AG08396 (cell line): ENCODE results near the gene PRKRIP1.
A peak's percentile ranks its signal among the peaks of the same experiment; 100 is the strongest.
"Not testable (repeated sequence)": the region's sequence is repeated elsewhere in the genome, so short reads cannot be mapped to it uniquely, and the experiment has no call there.

Experiments used
- DNase-seq: peaks from one replicate; pipeline ENCODE4 v3.0.0; 2012; ENCODE audit warnings: low spot score, mixed read lengths

Gene PRKRIP1

DNA sequence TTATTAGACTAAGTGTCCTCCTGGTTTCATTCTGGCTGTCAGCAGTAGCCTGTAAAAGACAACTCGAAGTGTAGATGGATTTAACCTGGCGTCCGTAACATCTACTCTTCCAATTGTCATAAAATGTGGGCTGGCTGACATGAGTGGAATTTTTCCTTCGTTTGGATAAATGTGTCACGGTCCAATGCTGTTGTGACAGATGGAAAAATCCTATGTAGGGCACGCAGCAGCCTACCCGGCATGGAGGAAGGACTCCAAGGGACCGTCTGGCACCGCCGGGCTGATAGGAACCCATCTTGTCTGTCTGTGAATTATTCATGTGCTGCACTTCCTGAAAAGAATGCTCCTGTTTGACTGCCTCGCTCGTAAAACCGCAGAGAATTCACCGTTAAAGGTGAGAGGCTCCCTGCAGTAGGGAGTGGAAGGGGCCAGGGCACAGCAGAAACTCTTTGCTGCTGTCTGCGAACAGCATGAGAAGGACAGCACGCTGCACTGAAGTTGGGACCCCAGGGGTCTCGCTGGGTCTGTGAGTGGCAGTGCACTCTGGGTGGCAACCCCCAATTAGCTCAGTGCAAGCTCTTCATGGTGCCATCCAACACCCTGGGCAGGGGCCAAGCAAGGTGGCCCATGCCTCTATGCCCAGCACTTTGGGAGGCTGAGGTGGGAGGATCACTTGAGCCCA, 35.6 kb downstream of the PRKRIP1 start:
- no peak for DNase-seq

DNA sequence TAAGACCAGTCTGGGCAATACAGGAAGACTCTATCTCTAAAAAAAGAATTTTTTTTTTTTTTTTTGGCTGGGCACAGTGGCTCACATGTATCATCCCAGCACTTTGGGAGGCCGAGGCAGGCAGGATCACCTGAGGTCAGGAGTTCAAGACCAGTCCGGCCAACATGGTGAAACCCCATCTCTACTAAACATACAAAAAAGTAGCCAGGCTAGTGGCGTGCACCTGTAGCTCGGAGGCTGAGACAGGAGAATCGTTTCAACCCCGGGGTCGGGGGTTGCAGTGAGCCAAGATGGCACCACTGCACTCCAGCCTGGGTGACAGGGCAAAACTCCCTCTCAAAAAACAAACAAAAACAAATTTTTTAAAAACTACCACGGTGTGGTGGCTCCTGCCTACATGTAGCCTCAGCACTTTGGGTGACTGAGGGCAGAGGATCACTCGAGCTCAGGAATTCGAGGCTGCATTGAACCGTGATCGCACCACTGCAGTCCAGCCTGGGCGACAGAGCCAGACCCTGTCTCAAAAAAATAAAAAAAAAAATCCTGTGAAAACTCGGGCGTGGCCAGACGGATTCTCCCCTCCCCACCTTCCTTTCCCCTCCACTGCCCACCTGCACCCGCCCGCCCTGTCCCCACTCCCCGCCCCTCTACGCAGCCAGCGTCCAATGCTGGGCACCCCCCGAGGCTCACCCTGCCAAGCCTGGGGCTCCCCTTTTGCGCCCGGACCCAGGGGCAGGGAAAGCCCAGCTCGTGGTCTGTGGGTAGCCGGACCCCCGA, 36.5 kb downstream of the PRKRIP1 start:
- DNase-seq = no peak

DNA sequence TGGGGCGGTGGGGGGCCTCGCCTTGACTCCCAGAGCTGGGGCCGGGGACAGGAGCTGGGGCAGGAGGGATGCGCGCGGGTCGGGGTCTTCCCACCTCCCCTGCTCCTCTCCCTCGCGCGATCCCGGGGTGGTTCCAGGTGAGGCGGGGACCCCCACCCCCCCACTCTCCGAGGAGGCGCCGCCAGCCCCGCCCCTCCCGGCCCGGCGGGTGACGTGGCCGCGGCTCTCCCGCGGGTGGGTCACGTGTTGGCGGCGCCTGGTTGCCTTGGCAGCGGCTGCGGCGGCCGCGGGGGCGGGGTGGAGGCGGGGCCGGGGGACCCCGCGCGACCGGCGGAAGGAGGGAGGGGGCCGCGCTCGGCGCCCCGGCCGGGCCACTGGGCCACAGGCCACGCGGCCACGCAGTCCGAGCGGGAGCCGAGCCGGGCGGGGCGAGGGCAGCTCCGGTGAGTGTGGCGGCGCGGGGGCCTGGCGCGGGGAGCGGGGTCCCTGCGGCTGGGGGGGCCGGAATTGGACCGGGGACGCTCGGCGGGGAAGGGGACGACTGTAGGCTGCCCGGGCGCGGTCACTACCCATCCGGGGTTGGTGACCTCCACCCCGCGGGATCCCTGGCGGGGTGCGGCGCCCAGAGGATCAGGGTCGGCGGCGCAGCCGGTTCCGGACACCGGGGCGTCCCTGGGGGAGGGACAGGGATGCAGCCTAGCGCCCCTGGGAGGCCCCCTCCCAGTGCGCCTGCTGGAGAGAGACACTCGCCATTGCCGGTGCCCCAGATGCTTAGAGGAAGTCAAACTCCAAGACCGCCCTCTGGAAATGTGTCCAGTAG, 37.3 kb downstream of the PRKRIP1 start, which contains the start of gene ORAI2:
TSS of gene ORAI2 (plus strand) at position 357 of the 820 bp plus-strand sequence. CDS start 5,382 bp downstream, outside the sequence.
- peak; percentile 96 for DNase-seq

DNA sequence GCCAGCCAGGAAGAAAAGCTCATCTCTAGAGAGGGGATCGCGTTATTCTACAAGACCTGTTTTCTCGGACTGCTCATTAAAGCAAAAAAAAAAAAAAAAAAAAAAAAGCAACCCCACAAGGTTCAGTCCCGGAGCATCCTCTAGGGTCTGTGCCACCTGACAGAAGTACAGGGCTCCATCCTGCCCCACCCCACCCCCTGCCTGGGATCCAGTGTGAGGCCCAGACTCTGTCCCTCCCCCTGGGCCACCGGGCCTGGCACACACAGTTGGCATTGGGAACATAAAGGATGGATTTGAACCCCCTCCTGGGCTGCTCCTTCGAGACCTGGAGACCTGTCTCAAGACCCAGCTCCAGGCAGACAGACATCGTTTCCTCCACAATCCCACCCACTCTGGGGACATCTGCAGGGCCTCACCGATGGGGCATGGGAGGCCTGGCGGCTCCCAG, 37.9 kb downstream of the PRKRIP1 start:
- no peak for DNase-seq

DNA sequence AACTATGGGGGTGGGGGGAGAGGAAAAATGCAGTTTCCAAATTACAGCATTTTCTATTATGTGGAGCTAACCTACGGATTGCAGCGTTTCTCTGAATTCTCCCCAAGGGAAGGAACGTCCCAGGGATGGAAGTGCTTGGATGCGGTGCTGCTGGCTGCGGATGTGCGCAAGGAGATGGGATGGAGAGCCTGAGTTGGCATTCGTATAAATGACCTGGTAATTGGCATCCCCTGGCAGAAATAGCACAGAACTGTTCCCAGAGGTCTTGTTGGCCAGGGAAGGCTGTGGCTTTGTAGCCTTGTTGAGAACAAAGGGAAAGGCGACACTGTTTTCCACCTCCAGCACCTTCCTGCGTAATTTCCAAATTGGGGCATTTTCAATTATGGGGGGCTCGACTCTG, 40.0 kb downstream of the PRKRIP1 start:
- no peak for DNase-seq

DNA sequence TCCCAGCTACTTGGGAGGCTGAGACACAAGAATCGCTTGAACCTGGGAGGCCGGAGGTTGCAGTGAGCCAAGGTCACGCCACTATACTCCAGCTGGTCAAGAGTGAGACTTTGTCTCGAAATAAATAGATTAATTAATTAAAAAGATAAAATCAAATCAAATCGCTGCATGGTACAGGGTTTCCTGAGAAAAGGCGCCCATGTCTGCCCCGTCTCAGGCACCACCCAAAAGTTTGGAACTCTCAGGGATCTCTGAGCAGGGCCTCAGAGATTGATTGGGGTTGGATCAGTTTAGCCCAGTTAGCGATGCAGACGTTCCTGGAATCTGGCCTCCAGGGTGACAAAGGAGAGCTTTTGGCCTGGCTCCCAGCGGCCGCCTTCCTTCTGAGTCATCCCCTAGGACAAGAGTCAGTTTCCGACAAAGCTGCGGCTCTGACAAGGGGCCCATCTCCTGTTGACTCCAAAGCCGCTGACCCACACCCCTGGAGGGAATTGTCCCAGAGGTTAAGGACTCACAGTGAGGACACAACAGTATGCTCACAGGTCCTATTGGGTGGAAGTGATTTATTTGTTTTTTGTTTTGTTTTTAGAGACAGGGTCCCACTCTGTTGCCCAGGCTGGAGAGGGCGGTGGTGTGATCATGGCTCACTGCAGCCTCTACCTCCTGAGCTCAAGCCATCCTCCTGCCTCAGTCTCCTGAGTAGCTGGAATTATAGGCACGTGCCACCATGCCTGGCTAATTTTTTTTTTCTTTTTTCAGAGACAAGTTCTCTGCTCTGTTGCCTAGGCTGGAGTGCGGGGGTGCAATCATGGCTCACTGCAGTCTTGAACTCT, 44.0 kb downstream of the PRKRIP1 start:
- DNase-seq = peak; percentile 84

DNA sequence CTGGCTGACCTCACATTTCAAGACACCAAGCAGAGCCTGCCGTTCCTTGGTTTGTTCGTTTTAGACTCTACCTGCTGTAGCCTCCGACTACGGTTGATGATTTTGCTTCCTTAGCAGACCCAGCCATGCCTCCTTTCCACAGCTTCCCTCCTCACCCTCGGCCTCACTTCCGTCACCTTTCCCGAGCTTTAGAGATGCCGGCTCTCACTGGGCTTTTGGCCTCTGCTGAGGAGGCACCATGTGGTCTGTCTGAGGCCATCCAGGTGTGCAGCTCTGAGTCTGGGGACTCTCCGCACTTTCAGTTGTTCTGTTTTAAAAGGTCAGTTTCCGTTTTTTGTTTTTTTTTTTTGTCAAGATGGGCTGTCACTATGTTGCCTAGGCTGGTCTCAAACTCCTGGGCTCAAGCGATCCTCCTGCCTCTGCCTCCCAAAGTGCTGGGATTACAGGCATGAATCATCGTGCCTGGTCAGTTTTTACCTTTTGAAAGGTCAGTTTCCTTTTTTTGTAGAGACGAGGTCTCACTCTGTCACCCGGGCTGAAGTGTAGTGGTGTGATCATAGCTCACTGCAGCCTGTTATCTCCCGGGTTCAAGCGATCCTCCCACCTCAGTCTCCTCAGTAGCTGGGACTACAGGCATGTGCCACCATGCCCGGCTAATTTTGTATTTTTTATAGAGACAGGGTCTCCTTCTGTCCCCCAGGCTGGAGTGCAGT, 49.0 kb downstream of the PRKRIP1 start:
- no peak for DNase-seq

DNA sequence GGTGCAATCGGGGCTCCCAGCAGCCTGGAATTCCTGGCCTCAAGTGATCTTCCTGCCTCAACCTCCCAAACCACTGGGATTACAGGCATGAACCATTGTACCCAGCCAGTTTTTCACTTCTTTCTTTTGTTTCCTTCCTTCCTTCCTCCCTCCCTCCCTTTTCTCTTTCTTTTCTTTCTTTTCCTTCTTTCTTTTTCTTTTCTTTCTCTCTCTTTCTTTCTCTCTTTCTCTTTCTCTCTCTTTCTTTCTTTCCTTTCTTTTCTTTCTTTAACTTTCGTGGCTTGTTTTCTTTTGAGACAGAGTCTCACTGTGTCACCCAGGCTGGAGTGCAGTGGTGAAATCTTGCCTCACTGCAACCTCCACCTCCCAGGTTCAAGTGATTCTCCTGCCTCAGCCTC, 49.5 kb downstream of the PRKRIP1 start:
- no peak for DNase-seq

DNA sequence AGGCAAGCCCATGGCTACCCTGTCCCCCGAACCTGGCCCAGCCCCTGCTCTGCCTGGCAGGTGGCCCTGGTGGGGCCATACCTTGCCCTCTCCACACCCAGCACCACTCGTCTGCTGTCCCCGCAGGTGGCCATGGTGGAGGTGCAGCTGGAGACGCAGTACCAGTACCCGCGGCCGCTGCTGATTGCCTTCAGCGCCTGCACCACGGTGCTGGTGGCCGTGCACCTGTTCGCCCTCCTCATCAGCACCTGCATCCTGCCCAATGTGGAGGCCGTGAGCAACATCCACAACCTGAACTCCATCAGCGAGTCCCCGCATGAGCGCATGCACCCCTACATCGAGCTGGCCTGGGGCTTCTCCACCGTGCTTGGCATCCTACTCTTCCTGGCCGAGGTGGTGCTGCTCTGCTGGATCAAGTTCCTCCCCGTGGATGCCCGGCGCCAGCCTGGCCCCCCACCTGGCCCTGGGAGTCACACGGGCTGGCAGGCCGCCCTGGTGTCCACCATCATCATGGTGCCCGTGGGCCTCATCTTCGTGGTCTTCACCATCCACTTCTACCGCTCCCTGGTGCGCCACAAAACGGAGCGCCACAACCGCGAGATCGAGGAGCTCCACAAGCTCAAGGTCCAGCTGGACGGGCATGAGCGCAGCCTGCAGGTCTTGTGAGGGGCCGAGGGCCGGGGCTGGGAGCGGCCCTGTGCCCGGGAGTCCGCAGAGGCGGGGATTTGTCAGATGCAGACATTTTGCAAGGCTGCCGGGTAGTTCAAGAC, 50.4 kb downstream of the PRKRIP1 start:
- DNase-seq = no peak

DNA sequence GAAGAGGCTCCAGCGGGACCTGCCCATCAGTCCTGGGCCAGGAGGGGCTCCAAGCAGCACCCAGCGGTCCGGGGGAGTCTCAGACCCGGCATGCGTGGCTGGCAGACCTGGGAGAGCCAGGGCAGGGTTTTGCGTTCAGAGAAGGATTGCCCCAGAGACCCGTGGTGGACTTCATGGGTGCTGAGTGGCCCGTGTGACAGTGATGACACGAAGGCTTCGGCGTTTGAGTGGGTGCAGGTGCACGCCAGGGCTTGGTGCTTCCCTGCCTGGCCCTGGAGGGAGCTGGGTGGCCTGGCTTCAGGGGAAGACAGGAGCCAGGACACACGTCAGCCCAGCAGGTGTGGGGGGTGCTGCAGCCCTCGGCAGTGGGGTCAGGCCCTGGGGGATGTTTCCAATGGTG, 51.1 kb downstream of the PRKRIP1 start:
- DNase-seq = no peak

DNA sequence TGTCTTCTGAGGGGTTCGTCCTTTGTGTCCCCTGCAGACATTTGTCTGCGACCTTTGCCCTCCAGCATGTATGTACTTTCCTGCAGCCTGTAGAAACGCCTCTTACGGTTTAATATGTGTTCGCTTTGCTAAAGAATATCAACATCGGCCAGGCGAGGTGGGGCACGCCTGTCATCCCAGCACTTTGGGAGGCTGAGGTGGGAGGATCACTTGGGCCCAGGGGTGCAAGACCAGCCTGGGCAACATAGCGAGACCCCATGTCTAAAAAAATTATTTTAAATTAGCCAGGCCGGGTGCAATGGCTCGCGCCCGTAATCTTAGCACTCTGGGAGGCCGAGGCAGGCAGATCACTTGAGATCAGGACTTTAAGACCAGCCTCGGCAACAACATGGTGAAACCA, 53.0 kb downstream of the PRKRIP1 start:
- DNase-seq = no peak

DNA sequence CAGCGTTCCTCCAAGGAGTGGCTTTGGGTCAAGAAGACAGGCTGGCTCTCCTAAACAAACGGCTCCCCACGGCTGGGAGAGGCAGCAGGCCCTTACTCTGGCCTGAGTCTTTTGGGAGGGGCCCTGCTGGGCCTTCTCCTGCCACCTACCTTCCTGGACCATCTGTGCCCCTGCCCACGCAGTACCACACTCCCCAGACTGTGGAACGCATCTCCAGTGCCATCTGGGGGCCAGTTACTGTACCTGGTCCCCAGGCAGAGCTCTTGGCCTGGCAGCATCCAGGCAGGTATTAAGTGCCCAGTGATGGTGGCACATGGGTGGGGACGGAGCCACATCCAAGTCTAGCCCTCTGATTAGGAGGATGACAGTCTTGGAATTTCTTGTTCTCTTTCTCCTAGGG, 54.1 kb downstream of the PRKRIP1 start:
- DNase-seq = no peak

DNA sequence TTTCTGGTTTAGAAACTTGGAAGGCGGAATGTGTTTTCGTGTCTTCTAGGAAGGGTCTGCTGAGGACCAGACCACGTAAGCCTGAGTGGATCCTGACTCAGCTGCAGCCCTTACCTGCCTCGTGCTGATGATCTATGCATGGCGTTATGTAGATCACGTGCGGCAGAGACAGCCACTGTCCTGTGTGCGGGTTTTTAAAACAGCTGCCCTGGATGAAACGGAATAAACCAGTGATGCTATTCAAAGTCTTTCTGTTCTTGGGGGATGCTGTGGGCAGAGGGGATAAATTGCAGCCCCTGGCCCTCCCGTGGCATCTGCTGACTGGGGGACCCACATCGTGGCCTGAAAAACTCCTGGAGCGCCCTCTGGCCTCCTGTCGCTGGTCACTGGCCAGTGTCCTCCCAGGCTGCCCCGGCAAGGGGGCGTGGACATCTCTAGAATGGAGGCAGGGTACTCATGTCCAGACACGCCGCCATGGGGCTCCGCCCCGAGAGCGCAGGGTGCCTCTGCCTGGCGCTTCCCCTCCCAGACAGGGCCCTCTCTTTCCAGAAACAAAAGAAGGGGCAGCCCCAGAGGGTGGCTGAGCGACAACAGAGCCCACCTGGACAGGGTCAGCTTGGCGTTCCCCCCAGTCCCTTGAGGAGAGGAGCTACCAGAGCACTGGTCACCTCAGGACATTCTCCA, 55.4 kb downstream of the PRKRIP1 start:
- no peak for DNase-seq

DNA sequence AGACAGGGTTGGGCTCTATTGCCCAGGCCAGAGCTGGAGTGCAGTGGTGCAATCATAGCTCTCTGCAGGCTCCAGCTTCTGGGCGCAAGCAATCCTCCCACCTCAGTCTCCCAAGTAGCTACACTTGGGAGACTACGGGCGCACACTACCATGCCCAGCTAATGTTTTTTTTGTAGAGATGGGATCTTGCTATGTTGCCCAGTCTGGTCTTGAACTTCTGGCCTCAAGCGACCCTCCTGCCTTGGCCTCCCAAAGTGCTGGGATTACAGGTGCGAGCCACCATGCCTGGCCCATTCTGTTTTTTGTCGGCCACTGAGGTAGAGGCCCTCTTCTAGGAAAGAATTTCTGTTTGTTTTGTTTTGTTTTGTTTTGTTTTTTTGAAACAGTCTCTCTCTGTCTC, 56.3 kb downstream of the PRKRIP1 start:
- DNase-seq = no peak

DNA sequence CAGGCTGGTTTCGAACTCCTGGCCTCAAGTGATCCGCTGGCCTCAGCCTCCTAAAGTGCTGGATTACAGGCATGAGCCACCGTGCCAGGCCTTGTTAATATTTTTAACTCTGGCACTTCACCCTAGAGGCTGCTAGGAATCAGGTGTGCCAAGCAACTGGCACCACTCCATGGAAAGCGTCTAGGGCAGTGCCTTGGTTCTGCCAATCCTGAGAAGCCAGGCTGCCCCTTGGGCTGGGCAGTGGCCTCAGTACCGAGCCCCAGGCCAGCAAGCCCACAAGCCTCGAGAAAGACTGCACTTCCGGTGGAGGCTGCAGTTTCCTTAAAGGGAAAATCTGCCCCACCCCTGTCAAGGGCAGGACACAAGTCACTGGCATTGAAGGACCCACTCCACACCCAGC, 57.2 kb downstream of the PRKRIP1 start:
- no peak for DNase-seq

DNA sequence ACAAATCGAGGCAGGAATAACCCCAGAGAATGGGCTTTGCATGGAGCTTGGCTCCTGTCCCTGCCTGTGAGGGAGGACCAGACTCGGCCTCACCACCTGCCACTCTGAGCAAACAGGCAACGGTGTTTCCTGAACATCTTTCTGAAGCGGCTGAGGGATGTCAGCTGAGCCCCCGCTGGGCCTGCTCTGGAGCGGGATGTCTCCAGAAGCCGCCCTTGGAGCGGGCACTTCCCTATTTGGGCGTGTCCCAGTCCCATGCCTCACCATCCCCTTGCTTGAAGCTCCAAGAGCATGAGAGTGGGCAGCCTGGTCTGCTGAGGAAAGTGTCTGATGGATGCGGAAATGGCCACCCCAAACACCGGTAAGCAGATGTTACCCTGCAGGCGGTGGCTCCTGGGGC, 58.3 kb downstream of the PRKRIP1 start:
- DNase-seq = no peak

DNA sequence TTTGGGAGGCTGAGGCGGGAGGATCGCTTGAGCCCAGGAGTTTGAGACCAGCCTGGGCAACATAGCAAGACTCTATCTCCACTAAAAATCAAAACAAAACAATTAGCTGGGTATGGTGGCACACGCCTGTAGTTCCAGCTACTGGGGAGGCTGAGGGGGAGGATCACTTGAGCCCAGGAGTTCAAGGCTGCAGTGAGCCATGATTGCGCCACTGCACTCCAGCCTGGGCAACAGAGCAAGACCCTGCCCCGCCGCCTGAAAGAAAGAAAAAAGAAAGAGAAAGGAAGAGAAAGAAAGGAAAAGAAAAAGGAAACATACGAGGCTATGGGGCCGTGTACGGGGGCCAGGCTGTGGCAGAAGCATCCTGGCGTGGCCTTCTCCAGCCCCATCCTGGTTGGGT, 58.8 kb downstream of the PRKRIP1 start:
- DNase-seq = not testable (repeated sequence)

DNA sequence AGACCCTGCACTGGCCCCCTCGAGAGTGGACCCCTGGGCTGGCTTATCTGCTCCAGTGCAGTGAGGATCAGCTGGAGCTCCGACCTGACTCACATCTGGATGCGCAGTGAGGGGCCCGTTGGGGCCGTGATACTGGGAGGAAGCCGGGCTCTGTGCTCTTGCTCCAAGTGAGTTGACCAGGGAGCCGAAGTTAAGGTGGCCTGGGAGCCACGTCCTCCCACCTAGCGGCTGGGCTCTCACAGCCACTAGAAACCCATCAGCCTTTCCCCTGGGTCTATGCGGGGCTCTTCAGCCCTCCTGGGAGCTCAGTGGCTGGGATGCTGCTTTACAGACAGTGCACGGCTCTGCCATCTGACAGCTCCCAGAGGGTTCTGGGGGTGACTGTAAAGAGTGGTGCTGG, 59.4 kb downstream of the PRKRIP1 start:
- no peak for DNase-seq

DNA sequence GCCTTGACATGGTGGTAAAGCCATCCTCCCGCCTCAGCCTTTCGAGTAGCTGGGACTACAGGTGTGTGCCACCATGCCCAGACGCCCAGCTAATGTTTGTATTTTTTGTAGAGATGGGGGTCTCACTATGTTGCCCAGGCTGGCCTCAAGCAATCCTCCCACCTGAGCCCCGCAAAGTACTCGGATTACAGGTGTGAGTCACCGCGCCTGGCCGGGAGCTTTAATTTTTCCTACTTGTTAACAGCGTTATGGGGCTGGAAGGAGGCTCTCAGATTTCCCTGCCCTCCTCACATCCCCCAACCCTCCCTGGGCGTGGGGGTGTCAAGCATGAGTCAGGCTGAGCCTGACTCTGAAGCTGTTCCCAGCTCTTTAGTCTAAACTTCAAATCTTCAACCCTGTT, 60.2 kb downstream of the PRKRIP1 start:
- no peak for DNase-seq
